DMS114 treated with DMSO at 0.1 percent for 48 hours (cell line): ENCODE measurements around the gene ATG7.
"Not testable (repeated sequence)": the region's sequence is repeated elsewhere in the genome, so short reads cannot be mapped to it uniquely, and the experiment has no call there.

Experiments
- DNase-seq: peaks from one replicate; lab custom pipeline; 2025; ENCODE audit not compliant: unreplicated experiment; lab: John Stamatoyannopoulos, UW

ATG7 gene

DNA sequence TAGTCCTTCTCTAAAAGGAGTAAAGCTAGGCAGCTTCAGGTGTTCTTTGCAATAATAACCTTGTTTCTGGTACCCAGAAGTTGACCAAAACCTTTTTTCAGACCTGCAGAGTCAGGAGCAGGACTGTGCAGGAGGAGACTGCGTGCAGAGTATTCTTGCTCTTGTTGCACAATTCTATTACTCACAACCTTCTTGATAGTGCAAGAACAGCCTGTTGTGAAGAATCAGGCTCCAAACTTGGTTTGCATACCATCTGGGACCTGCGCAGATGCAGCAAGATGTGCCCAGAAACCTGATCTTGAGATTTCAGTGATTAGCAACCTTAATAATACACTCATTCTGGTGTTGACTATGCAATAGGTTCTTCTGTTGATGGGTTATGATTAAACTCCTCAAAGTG, 111.9 kb downstream of the ATG7 start:
- no peak for DNase-seq

DNA sequence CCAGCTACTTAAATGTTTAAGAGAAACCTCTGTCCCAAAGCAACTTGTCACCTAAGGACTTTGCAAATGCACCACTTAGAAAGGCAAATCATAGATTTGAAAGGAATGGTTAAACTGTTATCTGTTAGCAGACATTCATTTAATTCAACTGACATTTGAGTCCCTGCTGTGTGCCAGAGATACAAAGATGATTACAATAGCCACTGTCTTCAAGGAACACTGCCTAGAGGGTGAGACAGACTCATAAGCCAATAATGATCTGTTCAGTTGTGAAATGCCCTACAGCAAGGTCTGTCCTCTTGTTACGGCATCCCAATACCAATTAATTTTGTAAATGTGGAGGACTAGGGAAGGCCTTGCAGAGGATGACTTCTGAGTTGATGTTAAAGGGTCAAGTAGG, 113.1 kb downstream of the ATG7 start:
- DNase-seq = no peak

DNA sequence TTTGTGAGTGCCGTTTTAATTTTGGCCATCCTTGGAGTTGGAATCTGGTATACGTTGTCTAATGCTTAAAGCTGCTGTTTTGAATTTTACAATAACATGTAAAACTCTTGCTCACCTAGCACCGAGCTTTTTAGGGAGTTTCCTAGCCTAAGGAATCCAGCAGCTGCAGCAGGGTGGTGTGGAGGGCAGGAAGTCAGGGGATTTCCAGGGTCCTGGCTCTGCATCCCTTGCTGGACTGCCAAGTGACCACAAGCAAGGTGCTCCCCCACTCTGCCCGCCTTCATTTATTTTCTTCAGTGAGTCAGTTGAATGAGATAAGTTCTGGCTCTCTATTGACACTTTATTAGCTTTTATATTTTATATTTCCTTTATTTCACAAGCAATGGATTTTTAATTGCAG, 113.7 kb downstream of the ATG7 start:
- DNase-seq = no peak

DNA sequence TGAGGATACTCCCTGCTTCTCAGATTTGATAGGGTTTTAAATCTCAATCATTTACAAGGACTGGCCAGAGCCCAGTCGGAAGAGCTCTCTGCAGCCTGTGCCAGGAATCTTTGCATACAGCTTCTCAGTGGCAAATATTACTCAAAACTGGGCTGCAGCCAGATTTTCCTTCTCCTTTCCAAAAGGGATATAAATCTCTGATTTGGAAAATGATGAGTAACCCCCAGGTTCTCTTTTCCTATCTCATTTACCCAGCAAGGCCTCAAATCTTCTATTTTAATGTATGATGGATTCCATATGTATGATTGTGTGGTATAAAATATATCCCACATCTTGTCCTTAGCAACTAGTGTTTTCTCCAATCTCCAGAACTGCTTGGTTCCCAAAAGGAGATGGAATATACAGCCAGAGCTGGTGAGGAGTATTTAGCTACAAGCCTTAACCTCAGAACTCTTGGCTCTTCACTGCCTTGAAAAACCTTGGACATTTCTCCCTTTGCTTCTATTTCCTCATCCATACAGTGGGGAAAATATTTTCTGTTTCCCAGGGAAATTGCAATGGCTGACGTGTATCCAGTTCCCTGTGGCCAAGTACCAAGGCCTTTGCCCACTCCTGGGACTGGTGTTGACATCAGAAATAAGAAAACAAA, 114.4 kb downstream of the ATG7 start:
- DNase-seq = no peak

DNA sequence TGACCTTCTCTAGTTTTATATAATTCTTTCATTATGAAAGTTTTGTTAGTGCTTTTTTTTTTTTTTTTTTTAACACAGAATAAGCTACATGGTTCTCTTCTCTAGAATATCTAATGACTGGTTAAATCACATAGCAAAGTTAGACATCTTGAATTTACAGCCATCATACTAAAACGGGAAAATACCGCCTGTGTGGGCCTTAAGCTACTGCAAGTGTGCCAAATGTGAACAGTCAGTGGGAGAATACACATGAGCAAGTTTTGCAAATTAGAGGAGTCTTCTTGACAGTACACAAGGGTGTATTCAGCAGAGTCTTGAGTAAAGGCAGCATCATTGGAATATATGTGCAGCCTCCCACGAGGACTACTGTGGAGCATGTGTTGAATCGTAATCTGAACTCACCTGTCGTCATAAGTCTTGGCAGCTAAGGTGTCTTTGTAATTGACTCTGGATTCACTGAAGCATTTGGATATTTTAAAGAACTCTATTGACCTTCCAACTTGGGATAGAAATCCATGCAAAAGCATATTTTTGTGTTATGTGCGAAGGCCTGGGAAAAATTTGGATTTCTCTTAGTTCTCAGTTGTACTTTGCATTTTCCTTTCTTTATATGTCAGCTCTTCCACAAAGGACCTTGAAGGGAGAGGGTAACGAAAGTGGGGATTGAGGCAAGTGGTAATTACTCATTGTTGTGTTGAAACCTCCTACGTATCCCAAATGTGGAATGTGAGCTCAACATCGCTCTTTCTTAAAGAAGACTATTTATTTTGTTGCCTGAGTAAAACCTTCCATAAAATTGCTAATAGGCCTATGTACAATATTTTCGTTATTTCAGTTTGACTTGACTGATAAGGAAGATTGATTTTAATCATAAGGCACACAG, 117.4 kb downstream of the ATG7 start:
- DNase-seq = no peak

DNA sequence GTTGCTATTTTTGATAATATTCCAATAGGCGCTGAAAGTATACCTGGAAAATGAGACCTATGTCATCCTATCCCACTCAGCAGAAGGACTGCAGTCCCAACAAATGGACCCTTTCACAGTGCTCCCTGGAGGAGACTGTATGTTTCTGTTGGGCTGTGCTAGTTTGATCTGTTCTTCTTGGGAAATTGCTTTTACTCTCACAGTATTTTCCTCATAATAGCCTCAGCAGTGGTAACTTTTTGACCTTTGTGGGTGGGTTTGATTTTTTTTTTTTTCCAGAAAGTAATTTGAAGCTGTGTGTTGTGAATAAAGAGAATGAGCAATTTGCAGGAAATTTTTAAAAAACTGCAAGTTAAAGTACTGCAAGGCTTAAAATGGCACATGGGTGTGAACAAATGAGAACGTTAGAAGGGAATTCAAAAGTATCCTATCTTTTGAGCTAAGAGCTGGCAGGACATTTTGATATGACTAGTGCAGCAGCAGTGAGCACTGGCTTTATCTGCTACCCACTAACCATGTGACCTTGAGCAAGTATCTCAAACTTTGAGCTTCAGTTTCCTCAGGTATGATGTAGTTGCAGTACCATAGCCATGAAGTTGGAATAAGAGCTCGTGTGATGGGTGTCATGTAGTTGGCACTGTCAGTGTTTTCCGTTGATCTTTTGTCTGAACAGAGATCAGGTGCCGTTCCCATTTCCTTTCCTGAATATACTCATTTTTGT, 118.4 kb downstream of the ATG7 start:
- DNase-seq = no peak

DNA sequence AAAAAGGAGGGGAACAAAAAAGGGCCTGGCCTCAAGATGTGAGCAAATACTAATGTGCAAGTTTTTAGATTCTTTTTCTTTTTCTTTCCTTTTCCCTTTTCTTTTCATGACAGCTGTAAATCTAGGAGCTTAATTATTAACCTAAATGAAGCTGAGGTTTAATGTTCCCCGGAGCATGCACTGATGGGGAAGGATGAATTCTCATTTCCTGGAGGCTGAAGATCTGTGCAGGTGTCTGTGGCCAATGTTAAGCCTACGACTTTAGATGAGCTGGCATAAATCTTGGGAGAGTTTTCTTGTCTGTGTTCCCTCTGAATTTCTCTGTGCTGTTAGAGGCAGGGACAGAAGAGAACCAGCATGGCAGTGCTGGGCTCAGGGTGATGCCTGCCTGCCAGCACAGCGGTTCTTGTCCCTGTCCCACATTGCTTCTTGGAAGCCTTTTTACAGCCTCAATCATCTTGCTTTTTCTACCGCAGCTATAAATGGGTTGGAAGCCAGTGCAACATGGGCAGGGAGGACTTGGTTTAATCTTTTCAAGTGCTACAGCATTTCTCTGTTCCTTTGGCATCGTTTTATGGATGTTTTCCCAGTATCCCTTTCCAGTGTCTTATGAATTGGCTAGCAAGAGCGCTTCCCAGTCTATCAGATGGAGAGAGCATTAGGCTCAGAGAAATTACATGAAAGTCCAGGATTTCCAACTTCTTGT, 119.1 kb downstream of the ATG7 start:
- DNase-seq = no peak

DNA sequence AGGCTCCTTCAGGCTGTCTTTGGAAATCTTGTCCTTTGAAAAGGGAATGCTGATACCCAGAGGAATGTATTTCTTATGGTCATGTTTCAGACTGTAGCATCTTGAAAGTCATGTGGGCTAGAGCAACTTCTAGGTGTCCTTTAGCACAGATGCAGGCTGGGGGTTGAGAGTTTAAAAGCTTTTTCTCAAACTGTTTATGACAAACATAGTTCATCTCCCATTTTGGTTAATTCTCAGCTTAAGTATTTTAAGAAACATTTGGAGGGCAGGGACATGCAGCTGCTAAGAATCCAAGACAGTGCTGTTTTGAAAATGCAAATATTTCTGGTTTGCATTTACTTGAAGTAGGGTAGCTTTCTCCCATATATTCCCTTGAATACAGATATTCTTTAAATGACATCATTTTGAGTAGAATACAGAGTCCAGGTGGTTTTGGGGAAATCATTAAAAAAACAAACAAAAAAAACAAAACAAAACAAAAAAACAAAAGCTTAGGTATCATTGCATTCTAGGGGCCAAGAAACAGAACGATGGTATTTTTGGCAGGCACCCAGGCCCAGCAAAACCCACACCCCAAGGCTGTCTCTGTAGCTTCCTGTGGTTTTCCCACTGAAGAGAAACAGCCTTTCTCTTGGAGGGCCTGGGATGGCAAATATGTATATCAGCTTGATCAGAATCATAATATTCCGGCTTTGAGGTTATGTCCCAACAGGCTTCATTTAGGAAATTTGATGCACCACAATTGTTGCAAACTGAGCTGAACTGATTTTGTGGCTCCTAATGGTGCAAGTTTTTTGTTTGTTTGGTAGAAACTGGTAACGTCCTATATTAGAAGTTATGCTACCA, 120.0 kb downstream of the ATG7 start:
- DNase-seq = no peak

DNA sequence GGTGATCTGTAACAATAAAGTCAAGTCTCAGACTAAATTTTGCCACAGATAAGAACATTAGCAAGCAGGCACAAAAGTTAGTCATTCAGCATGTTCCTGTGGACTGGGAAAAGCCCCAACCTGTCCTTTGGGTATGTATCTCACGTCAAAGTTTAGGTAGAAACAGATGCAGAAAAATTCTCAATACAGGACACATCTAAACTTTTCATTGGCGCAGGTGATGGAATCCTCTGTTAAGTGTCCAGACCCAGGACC, 120.6 kb downstream of the ATG7 start:
- no peak for DNase-seq

DNA sequence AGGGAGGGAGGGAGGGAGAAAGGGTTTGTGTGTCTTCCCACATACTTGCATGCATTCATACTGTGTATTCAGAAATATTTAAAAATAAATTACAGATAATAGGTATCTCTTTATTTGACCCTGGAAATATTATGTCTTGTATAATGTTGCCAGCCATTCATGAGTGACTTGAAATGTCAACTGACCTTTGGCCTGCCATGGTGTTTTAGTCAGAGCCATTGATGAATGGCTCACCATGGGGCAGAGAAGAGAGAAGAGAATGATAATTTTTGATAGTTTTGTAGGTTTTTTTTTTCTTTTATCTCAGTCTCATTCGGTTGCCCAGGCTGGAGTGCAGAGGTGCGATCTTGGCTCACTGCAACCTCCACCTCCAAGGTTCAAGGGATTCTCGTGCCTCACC, 121.2 kb downstream of the ATG7 start:
- DNase-seq = no peak

DNA sequence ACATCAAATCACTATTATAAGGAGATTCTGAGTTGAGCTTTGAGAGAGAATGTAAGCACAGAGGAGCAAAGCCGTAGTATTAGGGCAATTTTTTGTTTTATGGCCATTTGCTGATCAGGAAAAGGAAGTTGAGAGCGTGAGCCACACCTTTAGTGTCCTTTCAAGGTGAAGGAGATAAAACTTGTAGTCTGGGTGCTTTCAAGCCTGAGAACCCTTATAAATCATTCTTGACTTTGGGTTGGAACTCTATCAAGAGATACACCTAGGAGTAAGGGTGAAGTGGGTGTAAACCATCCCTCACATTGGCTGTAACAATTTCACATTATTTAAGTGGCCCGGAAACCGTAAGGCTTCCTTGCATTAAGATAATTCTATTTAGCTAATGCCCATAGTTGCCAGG, 122.2 kb downstream of the ATG7 start:
- no peak for DNase-seq

DNA sequence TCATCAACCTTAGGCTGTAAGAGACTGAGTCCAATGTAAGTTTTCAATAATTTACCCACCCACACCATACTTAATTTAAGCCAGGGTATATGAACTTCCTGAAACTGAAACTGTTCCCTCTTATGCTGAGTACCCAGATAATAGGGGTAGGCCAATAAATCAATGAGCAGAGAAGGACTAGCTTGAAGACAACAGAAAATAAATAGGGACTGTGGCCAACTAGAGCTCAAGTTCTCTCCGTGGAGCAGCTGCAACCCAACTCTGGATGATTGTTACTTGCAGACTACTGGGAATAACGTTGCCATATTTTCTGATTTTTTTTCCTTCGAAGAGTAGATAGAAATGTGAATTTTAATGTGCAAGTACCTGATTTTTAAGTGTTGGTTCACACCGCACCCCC, 128.0 kb downstream of the ATG7 start:
- no peak for DNase-seq

DNA sequence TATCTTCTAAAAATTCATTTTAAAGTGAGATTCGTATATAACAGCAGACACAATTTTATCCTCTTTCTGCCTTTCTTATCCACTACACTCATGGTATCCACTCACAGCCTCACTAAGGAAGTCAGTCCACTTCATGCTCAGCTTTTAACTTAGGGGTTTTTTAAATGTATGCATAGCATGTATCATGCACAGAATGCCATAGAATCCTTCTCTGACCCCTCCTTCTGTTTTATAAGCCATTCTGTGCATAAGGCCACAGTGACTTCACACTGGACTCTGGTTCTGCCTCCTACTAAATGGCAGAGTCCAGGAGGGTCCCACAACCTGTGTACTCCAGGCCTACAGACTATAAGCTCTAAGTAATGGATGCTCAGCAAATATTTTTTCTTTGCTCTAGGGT, 129.2 kb downstream of the ATG7 start:
- DNase-seq = no peak

DNA sequence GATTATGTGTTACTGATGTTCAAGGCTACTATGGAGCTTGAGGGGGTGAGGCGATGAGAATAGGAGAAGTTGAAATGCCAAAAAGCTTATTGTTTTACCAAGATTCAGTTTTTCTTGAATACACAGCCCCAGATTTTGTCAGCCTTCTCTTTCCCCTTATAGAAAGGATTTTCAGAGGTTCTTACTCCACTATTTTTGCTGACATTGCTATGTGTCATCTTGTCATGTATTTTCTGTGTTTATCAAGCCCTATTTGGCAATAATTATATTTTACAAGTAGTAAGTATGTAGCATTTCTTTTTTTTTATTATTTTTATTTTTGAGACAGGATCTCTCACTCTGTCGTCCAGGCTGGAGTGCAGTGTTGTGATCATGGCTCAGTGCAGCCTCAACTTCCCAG, 133.1 kb downstream of the ATG7 start:
- no peak for DNase-seq

DNA sequence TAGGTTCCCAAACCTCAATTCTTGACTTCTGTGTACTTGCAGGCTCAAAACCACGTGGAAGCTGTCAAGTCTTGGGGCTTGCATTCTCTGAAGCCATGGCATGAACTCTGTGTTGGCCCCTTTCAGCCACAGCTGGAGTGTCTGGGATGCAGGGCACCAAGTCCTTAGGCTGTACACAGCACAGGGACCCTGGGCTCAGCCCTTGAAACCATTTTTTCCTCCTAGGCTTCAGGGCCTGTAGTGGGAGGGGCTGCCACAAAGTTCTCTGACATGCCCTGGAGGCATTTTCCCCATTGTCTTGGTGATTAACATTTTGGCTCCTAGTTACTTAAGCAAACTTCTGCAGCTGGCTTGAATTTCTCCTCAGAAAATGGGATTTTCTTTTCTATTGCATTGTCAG, 135.4 kb downstream of the ATG7 start:
- no peak for DNase-seq

DNA sequence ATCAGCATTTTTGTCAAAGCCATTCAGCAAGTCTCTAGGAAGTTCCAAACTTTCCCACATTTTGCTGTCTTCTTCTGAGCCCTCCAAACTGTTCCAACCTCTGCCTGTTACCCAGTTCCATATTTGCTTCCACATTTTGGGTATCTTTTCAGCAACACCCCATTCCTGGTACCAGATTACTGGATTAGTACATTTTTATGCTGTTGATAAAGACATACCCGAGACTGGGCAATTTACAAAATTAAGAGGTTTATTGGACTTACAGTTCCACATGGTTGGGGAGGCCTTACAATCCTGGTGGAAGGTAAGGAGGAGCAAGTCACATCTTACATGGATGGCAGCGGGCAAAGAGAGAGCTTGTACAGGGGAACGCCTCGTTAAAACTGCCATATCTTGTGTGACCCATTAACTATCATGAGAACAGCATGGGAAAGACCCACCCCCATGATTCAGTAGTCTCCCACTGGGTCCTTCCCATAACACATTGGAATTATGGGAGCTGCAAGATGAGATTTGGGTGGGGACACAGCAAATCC, 136.2 kb downstream of the ATG7 start:
- DNase-seq = not testable (repeated sequence)

DNA sequence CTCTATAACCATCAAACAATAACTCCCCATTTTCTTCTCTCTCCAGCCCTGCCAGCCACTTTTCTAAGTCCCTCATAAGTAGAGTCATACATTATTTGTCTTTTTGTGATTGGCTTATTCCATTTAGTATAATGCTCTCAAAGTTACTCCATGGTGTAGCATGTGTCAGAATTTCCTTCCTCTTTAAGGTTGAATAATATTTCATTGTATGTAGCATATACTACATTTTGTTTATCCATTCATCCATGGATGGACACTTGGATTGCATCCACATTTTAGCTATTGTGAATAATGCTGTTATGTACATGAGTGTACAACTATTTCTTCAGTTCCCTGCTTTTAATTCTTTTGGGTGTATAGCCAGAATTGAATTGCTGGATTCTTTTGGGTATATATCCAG, 138.4 kb downstream of the ATG7 start:
- DNase-seq = no peak

DNA sequence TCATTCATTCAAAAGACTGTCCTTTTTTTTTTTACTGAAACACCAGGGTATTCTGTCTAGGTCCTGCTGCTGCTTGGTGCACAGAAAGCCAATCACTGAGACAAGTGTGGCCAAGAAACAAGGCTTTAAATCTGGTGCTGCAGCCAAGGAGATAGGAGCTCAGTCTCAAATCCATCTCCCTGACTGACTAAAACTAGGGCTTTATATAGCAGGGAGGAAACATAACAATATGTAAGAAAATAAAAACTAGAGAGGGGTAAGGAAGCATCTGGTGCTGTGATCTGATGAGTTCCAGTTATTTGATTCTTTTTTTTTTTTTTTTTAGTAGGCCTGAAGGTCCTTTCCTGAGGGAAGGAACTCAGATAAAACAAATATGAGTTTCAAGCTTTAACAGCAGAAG, 139.8 kb downstream of the ATG7 start:
- no peak for DNase-seq

DNA sequence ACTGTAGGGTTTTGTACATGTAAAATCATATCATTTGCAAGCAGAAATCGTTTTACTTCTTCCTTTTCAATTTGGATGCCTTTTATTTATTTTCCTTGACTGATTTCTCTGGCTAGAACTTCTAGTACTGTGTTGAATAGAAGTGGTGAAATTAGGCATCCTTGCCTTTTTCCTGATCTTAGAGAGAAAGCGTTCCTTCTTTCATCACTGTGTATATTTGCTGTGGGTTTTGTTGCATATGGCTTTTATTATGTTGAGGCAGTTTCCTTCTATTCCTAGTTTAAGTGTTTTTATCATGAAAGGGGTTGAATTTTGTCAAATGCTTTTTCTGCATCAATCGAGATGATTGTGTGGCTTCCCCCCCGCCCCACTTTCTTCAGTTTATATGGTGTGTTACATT, 140.9 kb downstream of the ATG7 start:
- DNase-seq = no peak

DNA sequence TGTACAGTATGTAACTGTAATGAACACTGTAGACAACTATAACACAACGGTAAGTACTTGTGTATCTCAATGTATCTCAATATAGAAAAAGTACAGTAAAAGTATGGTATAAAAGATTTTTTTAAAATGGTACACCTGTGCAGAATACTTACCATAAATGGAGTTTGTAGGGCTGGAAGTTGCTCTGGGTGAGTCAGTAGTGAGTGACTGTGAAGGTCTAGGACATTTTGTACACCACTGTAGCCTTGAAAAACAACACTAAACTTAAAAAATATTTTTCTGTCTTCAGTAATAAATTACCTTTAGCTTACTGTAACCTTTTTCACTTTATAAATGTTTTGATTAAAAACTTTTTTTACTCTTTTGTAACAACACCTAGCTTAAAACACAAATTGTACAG, 142.9 kb downstream of the ATG7 start:
- no peak for DNase-seq

DNA sequence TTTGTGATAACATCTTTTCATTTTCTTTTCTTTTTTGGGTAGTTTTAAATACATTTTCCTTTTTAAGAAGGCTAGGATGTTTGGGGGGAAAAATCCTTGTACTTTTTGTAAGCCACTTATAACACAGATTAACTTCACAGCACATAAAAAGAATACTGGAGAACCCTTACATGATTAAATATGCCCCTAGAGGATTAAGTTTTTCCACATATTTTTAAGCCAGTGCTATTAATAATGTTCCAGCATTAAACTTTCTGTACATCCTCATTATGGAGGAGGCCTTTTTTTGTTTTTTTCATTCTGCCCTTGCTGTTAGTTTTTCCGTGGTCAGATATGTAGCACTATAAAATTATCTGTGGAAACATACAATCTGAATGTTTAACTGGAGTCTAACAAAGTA, 147.9 kb downstream of the ATG7 start:
- no peak for DNase-seq
